SK-N-SH treated with all-trans-retinoic acid at 6 μM for 48 hours (cell line): ENCODE measurements around the gene MTMR8.

Source experiments
- ARNTL ChIP-seq: fragments of 450-650 bp; formaldehyde crosslinking; IDR thresholded peaks from 2 replicates; pipeline ENCODE4 v1.5.0; 2020; ENCODE audit warnings: low read depth, mild to moderate bottlenecking, moderate library complexity, borderline replicate concordance
- CSDC2 ChIP-seq: fragments of 250-450 bp; sonication (Bioruptor Pico); IDR thresholded peaks from 2 replicates; pipeline ENCODE4 v1.5.0; 2020; ENCODE audit warnings: mild to moderate bottlenecking, moderate library complexity
- ISL1 ChIP-seq: fragments of 250-450 bp; sonication (Bioruptor Pico); IDR thresholded peaks from 2 replicates; pipeline ENCODE4 v2.1.2; 2022; ENCODE audit warnings: mild to moderate bottlenecking, moderate library complexity
- RARB ChIP-seq: fragments of 250-450 bp; sonication (Bioruptor Pico); IDR thresholded peaks from 2 replicates; pipeline ENCODE4 v1.8.0; 2021; ENCODE audit warnings: mild to moderate bottlenecking, moderate library complexity
- SNAI2 ChIP-seq: fragments of 250-450 bp; sonication (Bioruptor Pico); IDR thresholded peaks from 2 replicates; pipeline ENCODE4 v1.5.0; 2020; ENCODE audit warnings: mild to moderate bottlenecking, moderate library complexity
- TOX ChIP-seq: fragments of 250-450 bp; sonication (Bioruptor Pico); IDR thresholded peaks from 2 replicates; pipeline ENCODE4 v1.8.0; 2021; ENCODE audit warnings: mild to moderate bottlenecking, moderate library complexity, borderline replicate concordance
- ZC3H10 ChIP-seq: fragments of 250-450 bp; sonication (Bioruptor Pico); IDR thresholded peaks from 2 replicates; pipeline ENCODE4 v1.5.1; 2021; ENCODE audit warnings: mild to moderate bottlenecking, moderate library complexity
- ZFP3 ChIP-seq: fragments of 250-450 bp; sonication (Bioruptor Pico); IDR thresholded peaks from 2 replicates; pipeline ENCODE4 v1.5.0; 2020; ENCODE audit warnings: mild to moderate bottlenecking, moderate library complexity
- ZFP30 ChIP-seq: fragments of 450-650 bp; formaldehyde crosslinking; IDR thresholded peaks from 2 replicates; pipeline ENCODE4 v1.5.0; 2022; ENCODE audit warnings: mild to moderate bottlenecking, moderate library complexity
- ZNF565 ChIP-seq: fragments of 450-650 bp; formaldehyde crosslinking; conservative IDR thresholded peaks from 2 replicates; pipeline ENCODE4 v1.5.0; 2020; ENCODE audit warnings: low read depth, mild to moderate bottlenecking, moderate library complexity
- ZNF8 ChIP-seq: fragments of 450-650 bp; formaldehyde crosslinking; IDR thresholded peaks from 2 replicates; pipeline ENCODE4 v1.5.0; 2020; ENCODE audit warnings: mild to moderate bottlenecking, moderate library complexity
- TF ChIP-seq, protein P1 (sequence below): fragments of 250-450 bp; sonication (Bioruptor Pico); IDR thresholded peaks from 2 replicates; pipeline ENCODE4 v1.8.0; 2020; ENCODE audit warnings: mild to moderate bottlenecking, moderate library complexity, borderline replicate concordance
- TF ChIP-seq, protein P2 (sequence below): fragments of 250-450 bp; sonication (Bioruptor Pico); IDR thresholded peaks from 2 replicates; pipeline ENCODE4 v1.8.0; 2021; ENCODE audit warnings: low read depth, mild to moderate bottlenecking, moderate library complexity, borderline replicate concordance

DNA sequence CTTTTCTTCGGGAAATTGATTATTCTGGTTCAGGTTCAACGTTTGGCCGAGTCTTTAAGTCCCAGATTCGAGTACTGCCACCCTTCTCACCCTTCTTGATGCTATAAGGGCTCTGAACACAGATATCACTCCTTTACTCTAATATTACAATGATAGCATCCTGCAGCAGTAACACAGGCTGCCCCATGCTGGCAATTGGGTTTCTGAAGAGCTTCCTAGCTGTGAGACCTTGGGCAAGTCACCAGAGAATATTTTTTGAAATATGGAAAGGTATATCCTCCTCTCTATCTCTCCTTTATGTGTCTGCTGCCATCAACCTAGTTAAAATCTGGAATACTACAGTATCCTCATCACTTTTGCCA is 297 bp upstream of the MTMR8 start:
- no peak for TF ChIP-seq ZC3H10 (CRISPR knock-in tag)
- TF ChIP-seq ZFP3 (CRISPR knock-in tag): no peak
- no peak for TF ChIP-seq RARB (CRISPR knock-in tag)
- no peak for TF ChIP-seq ISL1
- TF ChIP-seq CSDC2 (CRISPR knock-in tag): no peak
- no peak for TF ChIP-seq ZNF565
- TF ChIP-seq SNAI2 (CRISPR knock-in tag): no peak
- TF ChIP-seq ZNF8 (CRISPR knock-in tag): no peak
- TF ChIP-seq ZFP30: no peak
- TF ChIP-seq TOX: no peak
- no peak for TF ChIP-seq ARNTL (CRISPR knock-in tag)
- TF ChIP-seq, protein P1, sequence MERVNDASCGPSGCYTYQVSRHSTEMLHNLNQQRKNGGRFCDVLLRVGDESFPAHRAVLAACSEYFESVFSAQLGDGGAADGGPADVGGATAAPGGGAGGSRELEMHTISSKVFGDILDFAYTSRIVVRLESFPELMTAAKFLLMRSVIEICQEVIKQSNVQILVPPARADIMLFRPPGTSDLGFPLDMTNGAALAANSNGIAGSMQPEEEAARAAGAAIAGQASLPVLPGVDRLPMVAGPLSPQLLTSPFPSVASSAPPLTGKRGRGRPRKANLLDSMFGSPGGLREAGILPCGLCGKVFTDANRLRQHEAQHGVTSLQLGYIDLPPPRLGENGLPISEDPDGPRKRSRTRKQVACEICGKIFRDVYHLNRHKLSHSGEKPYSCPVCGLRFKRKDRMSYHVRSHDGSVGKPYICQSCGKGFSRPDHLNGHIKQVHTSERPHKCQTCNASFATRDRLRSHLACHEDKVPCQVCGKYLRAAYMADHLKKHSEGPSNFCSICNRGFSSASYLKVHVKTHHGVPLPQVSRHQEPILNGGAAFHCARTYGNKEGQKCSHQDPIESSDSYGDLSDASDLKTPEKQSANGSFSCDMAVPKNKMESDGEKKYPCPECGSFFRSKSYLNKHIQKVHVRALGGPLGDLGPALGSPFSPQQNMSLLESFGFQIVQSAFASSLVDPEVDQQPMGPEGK: no peak
- TF ChIP-seq, protein P2, sequence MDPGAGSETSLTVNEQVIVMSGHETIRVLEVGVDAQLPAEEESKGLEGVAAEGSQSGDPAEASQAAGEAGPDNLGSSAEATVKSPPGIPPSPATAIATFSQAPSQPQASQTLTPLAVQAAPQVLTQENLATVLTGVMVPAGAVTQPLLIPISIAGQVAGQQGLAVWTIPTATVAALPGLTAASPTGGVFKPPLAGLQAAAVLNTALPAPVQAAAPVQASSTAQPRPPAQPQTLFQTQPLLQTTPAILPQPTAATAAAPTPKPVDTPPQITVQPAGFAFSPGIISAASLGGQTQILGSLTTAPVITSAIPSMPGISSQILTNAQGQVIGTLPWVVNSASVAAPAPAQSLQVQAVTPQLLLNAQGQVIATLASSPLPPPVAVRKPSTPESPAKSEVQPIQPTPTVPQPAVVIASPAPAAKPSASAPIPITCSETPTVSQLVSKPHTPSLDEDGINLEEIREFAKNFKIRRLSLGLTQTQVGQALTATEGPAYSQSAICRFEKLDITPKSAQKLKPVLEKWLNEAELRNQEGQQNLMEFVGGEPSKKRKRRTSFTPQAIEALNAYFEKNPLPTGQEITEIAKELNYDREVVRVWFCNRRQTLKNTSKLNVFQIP (CRISPR knock-in tag): no peak
